ENCODE data around the gene CFAP61.

- TF ChIP-seq CTCF (IDR thresholded peaks at IDR 0.05) = no peak
- TF ChIP-seq POLR2A (IDR thresholded peaks at IDR 0.05) = no peak
These were observed 208.8 kb downstream of the CFAP61 start for GRCh38 chr20:20261159-20261558.
